Liver (tissue), 3 donors: Measurements from ENCODE around the gene NFYB.

Source experiments
- CTCF ChIP-seq: fragments of 150-350 bp; IDR thresholded peaks from 2 replicates; pipeline ENCODE4 v1.5.1; 2017; ENCODE audit warnings: improper control_type of control experiment, low read depth, low read length; ENCODE audit not compliant: missing input control
- FOXA1 ChIP-seq: IDR thresholded peaks from 2 replicates; pipeline ENCODE4 v1.6.1; 2016; ENCODE audit warnings: antibody characterized with exemption
- GABPA ChIP-seq, 2 donors: IDR thresholded peaks in 1 of 2; conservative IDR thresholded peaks in 1 of 2; 2 replicates each; pipeline ENCODE4 v1.6.1; 2016; ENCODE audit warnings: antibody characterized with exemption in 2 of 2, mild to moderate bottlenecking in 1 of 2, moderate library complexity in 1 of 2
- HNF4A ChIP-seq, 2 donors: conservative IDR thresholded peaks; 2 replicates each; pipeline ENCODE4 v1.6.1; 2016; ENCODE audit warnings: antibody characterized with exemption in 2 of 2, mild to moderate bottlenecking in 2 of 2
- HNF4G ChIP-seq: IDR thresholded peaks from 2 replicates; pipeline ENCODE4 v1.6.1; 2016; ENCODE audit warnings: antibody characterized with exemption
- JUND ChIP-seq, 2 donors: IDR thresholded peaks; 2 replicates each; pipeline ENCODE4 v1.6.1; 2016; ENCODE audit warnings: antibody characterized with exemption in 2 of 2
- MAX ChIP-seq: IDR thresholded peaks from 2 replicates; pipeline ENCODE4 v1.6.1; 2016; ENCODE audit warnings: antibody characterized with exemption
- NR2F2 ChIP-seq: IDR thresholded peaks from 2 replicates; pipeline ENCODE4 v1.6.1; 2016; ENCODE audit warnings: antibody characterized with exemption
- RAD21 ChIP-seq, 2 donors: IDR thresholded peaks; 2 replicates each; pipeline ENCODE4 v1.6.1; 2016; ENCODE audit warnings: antibody characterized with exemption in 2 of 2, mild to moderate bottlenecking in 2 of 2
- RXRA ChIP-seq, 2 donors: IDR thresholded peaks; 2 replicates each; pipeline ENCODE4 v1.6.1; 2017 to 2018; ENCODE audit warnings: antibody characterized with exemption in 2 of 2, mild to moderate bottlenecking in 1 of 2
- SP1 ChIP-seq: IDR thresholded peaks from 2 replicates; pipeline ENCODE4 v1.6.1; 2018; ENCODE audit warnings: antibody characterized with exemption, mild to moderate bottlenecking
- TF ChIP-seq, protein P1 (sequence below): IDR thresholded peaks from 2 replicates; pipeline ENCODE4 v1.6.1; 2016; ENCODE audit warnings: antibody characterized with exemption
- donor health status: healthy.
- donor health status: healthy.

- TF ChIP-seq HNF4A (conservative IDR thresholded peaks at IDR 0.05) (no peak), CTCF (no peak), GABPA (IDR thresholded peaks at IDR 0.05 in 1 of 2, conservative IDR thresholded peaks at IDR 0.05 in 1 of 2) (no peak), FOXA1 (no peak), SP1 (no peak), JUND (IDR thresholded peaks at IDR 0.05) (no peak), MAX (no peak), NR2F2 (no peak), HNF4G (no peak), RXRA (IDR thresholded peaks at IDR 0.05) (no peak), RAD21 (IDR thresholded peaks at IDR 0.05) (no peak)
- TF ChIP-seq, protein P1, sequence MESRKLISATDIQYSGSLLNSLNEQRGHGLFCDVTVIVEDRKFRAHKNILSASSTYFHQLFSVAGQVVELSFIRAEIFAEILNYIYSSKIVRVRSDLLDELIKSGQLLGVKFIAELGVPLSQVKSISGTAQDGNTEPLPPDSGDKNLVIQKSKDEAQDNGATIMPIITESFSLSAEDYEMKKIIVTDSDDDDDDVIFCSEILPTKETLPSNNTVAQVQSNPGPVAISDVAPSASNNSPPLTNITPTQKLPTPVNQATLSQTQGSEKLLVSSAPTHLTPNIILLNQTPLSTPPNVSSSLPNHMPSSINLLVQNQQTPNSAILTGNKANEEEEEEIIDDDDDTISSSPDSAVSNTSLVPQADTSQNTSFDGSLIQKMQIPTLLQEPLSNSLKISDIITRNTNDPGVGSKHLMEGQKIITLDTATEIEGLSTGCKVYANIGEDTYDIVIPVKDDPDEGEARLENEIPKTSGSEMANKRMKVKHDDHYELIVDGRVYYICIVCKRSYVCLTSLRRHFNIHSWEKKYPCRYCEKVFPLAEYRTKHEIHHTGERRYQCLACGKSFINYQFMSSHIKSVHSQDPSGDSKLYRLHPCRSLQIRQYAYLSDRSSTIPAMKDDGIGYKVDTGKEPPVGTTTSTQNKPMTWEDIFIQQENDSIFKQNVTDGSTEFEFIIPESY: no peak
Measured at GRCh38 chr12:104180374-104180773, 42.4 kb upstream of the NFYB start.
